Vagina (tissue), 2 donors: ENCODE data around the gene TMEM151A. TPM values are rescaled to one million over a fixed set of nuclear protein-coding genes. Genes with fewer than 3 reads are reported as not detected.

ENCODE experiments used
- DNase-seq, 2 donors: peaks; one replicate each; pipeline ENCODE4 v3.0.0-alpha.2; 2017; ENCODE audit errors: extremely low spot score in 2 of 2
- H3K27ac ChIP-seq: fragments of 200-600 bp; sonication (generic); one replicate; pipeline ENCODE4 v1.5.1; 2019
- H3K27me3 ChIP-seq: fragments of 200-600 bp; sonication (generic); one replicate; pipeline ENCODE4 v1.5.1; 2019
- H3K36me3 ChIP-seq, 2 donors: fragments of 200-600 bp; sonication (generic); one replicate each; pipeline ENCODE4 v1.5.1; 2017 to 2019
- H3K4me1 ChIP-seq: fragments of 200-600 bp; sonication (generic); one replicate; pipeline ENCODE4 v1.5.1; 2019
- H3K4me3 ChIP-seq, 2 donors: fragments of 200-600 bp; sonication (generic); 1 replicate in 1 of 2; 2 replicates in 1 of 2; pipeline ENCODE4 v1.5.1; 2016 to 2019
- H3K9me3 ChIP-seq: fragments of 200-600 bp; sonication (generic); one replicate; pipeline ENCODE4 v1.5.1; 2019
- CTCF ChIP-seq, 3 experiments: fragments of 450-650 bp in 2 of 3; fragments of 200-600 bp in 1 of 3; sonication (generic) in 1 of 3; IDR thresholded peaks; one replicate each; pipeline ENCODE4 v1.5.1; 2017 to 2019; ENCODE audit warnings: antibody characterized with exemption in 3 of 3, mild to moderate bottlenecking in 2 of 3, moderate library complexity in 2 of 3
- POLR2A ChIP-seq, 2 donors: fragments of 450-650 bp; IDR thresholded peaks; one replicate each; pipeline ENCODE4 v1.6.1; 2017; ENCODE audit warnings: antibody characterized with exemption in 2 of 2, mild to moderate bottlenecking in 2 of 2, moderate library complexity in 2 of 2
- POLR2AphosphoS5 ChIP-seq, 2 donors: sonication (generic); formaldehyde crosslinking; IDR thresholded peaks; one replicate each; pipeline ENCODE4 v1.9.0; 2017; ENCODE audit warnings: antibody characterized with exemption in 2 of 2, mild to moderate bottlenecking in 2 of 2, low read depth in 1 of 2; ENCODE audit not compliant: insufficient read depth in 1 of 2
- intact Hi-C: fragments of 100-400 bp; cut with DNase I; formaldehyde crosslinking; loops from one replicate; pipeline ENCODE4 v1.15.1; 2023
- total RNA-seq: library from RNA; depleted of rRNA; stranded (reverse); fragments of >200 nt; gene quantifications from one replicate; pipeline ENCODE4 v1.2.3, GENCODE V29; 2016

Gene TMEM151A
- total RNA-seq, 1 donor from 2014 or later = 1.7 TPM

- no peak for TF ChIP-seq POLR2AphosphoS5 (IDR thresholded peaks at IDR 0.05; ENCODE audit: insufficient read depth in 1 of 2, low read depth in 1 of 2)
- TF ChIP-seq CTCF (IDR thresholded peaks at IDR 0.05) = no peak
- TF ChIP-seq POLR2A (IDR thresholded peaks at IDR 0.05) = no peak
- H3K9me3 ChIP-seq = no peaks in the 10 kb centered on the region
- no peaks in the 10 kb centered on the region for H3K27me3 ChIP-seq
- H3K4me1 ChIP-seq = peaks cover 49% of the 10 kb centered on the region
- intact Hi-C loops = no loop called here
- peaks cover 0 to 32% of the 10 kb centered on the region in 2 donors for H3K36me3 ChIP-seq
- peak overlapping the region; percentile 98 for H3K27ac ChIP-seq
- no peak for DNase-seq
- peak overlapping the region; percentile 92 to 97 for H3K4me3 ChIP-seq
Observed at GRCh38 chr11:66268952-66269905, 22.5 kb upstream of the TMEM151A start.

- TF ChIP-seq POLR2AphosphoS5 (IDR thresholded peaks at IDR 0.05; ENCODE audit: insufficient read depth in 1 of 2, low read depth in 1 of 2) = no peak
- TF ChIP-seq POLR2A (IDR thresholded peaks at IDR 0.05) = no peak
- no peak for TF ChIP-seq CTCF (IDR thresholded peaks at IDR 0.05)
- Histone ChIP-seq H3K4me3 (no peak overlapping the region), H3K36me3 (peaks cover 0 to 50% of the 10 kb centered on the region in 2 donors), H3K27me3 (no peaks in the 10 kb centered on the region), H3K9me3 (no peaks in the 10 kb centered on the region), H3K27ac (no peak overlapping the region), H3K4me1 (peaks cover 45% of the 10 kb centered on the region)
- intact Hi-C loops = loop anchor here (1.0 kb wide), 1 partner anchor 41 kb away; no protein-coding TSS in a partner anchor
- DNase-seq = no peak
Observed at GRCh38 chr11:66271816-66272215, 19.9 kb upstream of the TMEM151A start.

GRCh38 chr11:66272596-66272995, 19.1 kb upstream of the TMEM151A start:
- Histone ChIP-seq H3K4me3 (no peak overlapping the region), H3K36me3 (peaks cover 0 to 50% of the 10 kb centered on the region in 2 donors), H3K4me1 (peaks cover 46% of the 10 kb centered on the region), H3K9me3 (no peaks in the 10 kb centered on the region), H3K27me3 (no peaks in the 10 kb centered on the region), H3K27ac (no peak overlapping the region)
- no peak for DNase-seq
- intact Hi-C loops = loop anchor here (1.0 kb wide), 1 partner anchor 41 kb away; no protein-coding TSS in a partner anchor
- TF ChIP-seq POLR2A (IDR thresholded peaks at IDR 0.05) (no peak), POLR2AphosphoS5 (IDR thresholded peaks at IDR 0.05; ENCODE audit: insufficient read depth in 1 of 2, low read depth in 1 of 2) (no peak), CTCF (IDR thresholded peaks at IDR 0.05) (no peak)

GRCh38 chr11:66274219-66274618, 17.5 kb upstream of the TMEM151A start:
- Histone ChIP-seq H3K9me3 (no peaks in the 10 kb centered on the region), H3K27ac (no peak overlapping the region), H3K27me3 (no peaks in the 10 kb centered on the region), H3K36me3 (peaks cover 0 to 50% of the 10 kb centered on the region in 2 donors), H3K4me1 (peaks cover 53% of the 10 kb centered on the region), H3K4me3 (no peak overlapping the region)
- TF ChIP-seq POLR2AphosphoS5 (IDR thresholded peaks at IDR 0.05; ENCODE audit: insufficient read depth in 1 of 2, low read depth in 1 of 2) (no peak), POLR2A (IDR thresholded peaks at IDR 0.05) (no peak), CTCF (IDR thresholded peaks at IDR 0.05) (no peak)
- DNase-seq = no peak
- intact Hi-C loops = no loop called here

GRCh38 chr11:66275396-66275795, 16.3 kb upstream of the TMEM151A start:
- H3K4me3 ChIP-seq = no peak overlapping the region
- peaks cover 0 to 50% of the 10 kb centered on the region in 2 donors for H3K36me3 ChIP-seq
- peaks cover 41% of the 10 kb centered on the region for H3K4me1 ChIP-seq
- H3K9me3 ChIP-seq = no peaks in the 10 kb centered on the region
- no peak for DNase-seq
- TF ChIP-seq POLR2A (IDR thresholded peaks at IDR 0.05) (no peak), POLR2AphosphoS5 (IDR thresholded peaks at IDR 0.05; ENCODE audit: insufficient read depth in 1 of 2, low read depth in 1 of 2) (no peak), CTCF (IDR thresholded peaks at IDR 0.05) (no peak)
- H3K27me3 ChIP-seq = no peaks in the 10 kb centered on the region
- no peak overlapping the region for H3K27ac ChIP-seq
- intact Hi-C loops = no loop called here
